Heart left ventricle (tissue), 16 donors: ENCODE data around the gene KNCN. TPM values are rescaled to one million over a fixed set of nuclear protein-coding genes. Genes with fewer than 3 reads are reported as not detected.
A peak's percentile ranks its signal among the peaks of the same experiment; 100 is the strongest.

Experiments
- ATAC-seq, 4 donors: fragments of 200-7000 bp; cut with Tn5 transposase; one replicate each; pipeline ENCODE4 v1.9.1; 2020 to 2022; ENCODE audit warnings: moderate library complexity in 4 of 4, mild to moderate bottlenecking in 3 of 4, moderate number of reproducible peaks in 1 of 4
- DNase-seq, 5 donors: peaks; one replicate each; pipeline ENCODE4 v3.0.0-alpha.2; 2020
- H3K27ac ChIP-seq, 12 donors: fragments of 200-600 bp; sonication (generic) in 4 of 12; one replicate each; pipeline versions ENCODE4 v1.5.0 to v1.8.0; 2016 to 2022; ENCODE audit warnings: mild to moderate bottlenecking in 2 of 12
- H3K27me3 ChIP-seq, 9 donors: fragments of 200-600 bp; sonication (generic) in 2 of 9; one replicate each; pipeline versions ENCODE4 v1.5.1 to v1.8.0; 2016 to 2022; ENCODE audit warnings: mild to moderate bottlenecking in 3 of 9
- H3K36me3 ChIP-seq, 9 donors: fragments of 200-600 bp; sonication (generic) in 2 of 9; one replicate each; pipeline versions ENCODE4 v1.5.0 to v1.8.0; 2018 to 2022; ENCODE audit warnings: mild to moderate bottlenecking in 2 of 9
- H3K4me1 ChIP-seq, 12 donors: fragments of 200-600 bp; sonication (generic) in 4 of 12; one replicate each; pipeline versions ENCODE4 v1.5.0 to v1.8.0; 2016 to 2022; ENCODE audit warnings: mild to moderate bottlenecking in 3 of 12
- H3K4me3 ChIP-seq, 12 donors: fragments of 200-600 bp; sonication (generic) in 4 of 12; one replicate each; pipeline versions ENCODE4 v1.5.0 to v1.8.0; 2017 to 2022; ENCODE audit warnings: mild to moderate bottlenecking in 9 of 12, moderate library complexity in 4 of 12
- H3K9me3 ChIP-seq, 12 donors: fragments of 200-600 bp; sonication (generic) in 4 of 12; one replicate each; pipeline versions ENCODE4 v1.5.0 to v1.8.0; 2016 to 2022; ENCODE audit warnings: mild to moderate bottlenecking in 1 of 12
- POLR2A ChIP-seq, 2 donors: fragments of 450-650 bp; IDR thresholded peaks; one replicate each; pipeline ENCODE4 v1.6.1; 2017; ENCODE audit warnings: antibody characterized with exemption in 2 of 2, mild to moderate bottlenecking in 2 of 2, moderate library complexity in 2 of 2
- WGBS, 4 donors: extraction: QIAGEN DNeasy Blood & Tissue Kit in 2 of 4; methylation state at CpG; one replicate each; pipeline versions ENCODE4 v1.1.5 to v1.1.7; 2013 to 2018; 5-methylcytosine and 5-hydroxymethylcytosine counted together
- intact Hi-C, 10 donors: fragments of 100-400 bp; cut with DNase I; formaldehyde crosslinking; loops; one replicate each; pipeline versions ENCODE4 v1.11.1 to v1.14.2; 2022
- polyA plus RNA-seq, 2 donors: library from polyadenylated mRNA; stranded (reverse); fragments of 200-250 nt; gene quantifications; one replicate each; pipeline ENCODE4 v1.2.3, GENCODE V29; 2013
- total RNA-seq, 9 donors: library from RNA; depleted of rRNA in 2 of 9; stranded (reverse); fragments of >200 nt in 2 of 9; fragmentation: NEBNext Ultra II Directional in 3 of 9; extraction: Animal tissue kit (Norgen Biotek cat#: 25700) in 3 of 9; gene quantifications; one replicate each; pipeline versions ENCODE4 v1.1.0 to v1.2.4, GENCODE V29; 2016 to 2023
- TF ChIP-seq, protein P1 (sequence below), 12 donors: fragments of 200-600 bp; sonication (generic) in 4 of 12; IDR thresholded peaks; one replicate each; pipeline versions ENCODE4 v1.5.0 to v1.8.0; 2018 to 2022; ENCODE audit warnings: antibody characterized with exemption in 12 of 12, mild to moderate bottlenecking in 5 of 12
- donor health status: ischemic (EF 13 %, LVEDD 7.1; RV severe dilation, severe dysfunction).
- donor health status: healthy with polysubstance abuse.
- donor health status: DM: no; HTN: yes; CAD: no.
- donor health status: DM: no; HTN: no; CAD: no.
- donor health status: ischemic (EF 25% LVEDD 6.9; RV normal size, moderate dysfunction).
- donor health status: ischemic (EF 25% LVEDD 5.7; RV mildly dilated, moderate dysfunction).
- donor health status: healthy.
- donor health status: DM: yes; HTN: yes; CAD: no.
- donor health status: ischemic (EF 35%, LVEDD 5.7; RV mildly dilated, moderate dysfunction).
- donor health status: nonischemic (EF 11% LVEDD 7.7; RV severe dilation, severe dysfunction).
- donor health status: DM: yes; HTN: yes; CAD: no.
- donor health status: PGD.
- donor health status: ischemic (EF 29% LVEDD 5.4; RV normal size, mild dysfunction).
- donor health status: nonischemic (EF 23%, LVEDD 6.1; RV moderate dilation, normal function).

Gene KNCN
- total and polyA plus RNA-seq, 11 donors, result not detected

DNA sequence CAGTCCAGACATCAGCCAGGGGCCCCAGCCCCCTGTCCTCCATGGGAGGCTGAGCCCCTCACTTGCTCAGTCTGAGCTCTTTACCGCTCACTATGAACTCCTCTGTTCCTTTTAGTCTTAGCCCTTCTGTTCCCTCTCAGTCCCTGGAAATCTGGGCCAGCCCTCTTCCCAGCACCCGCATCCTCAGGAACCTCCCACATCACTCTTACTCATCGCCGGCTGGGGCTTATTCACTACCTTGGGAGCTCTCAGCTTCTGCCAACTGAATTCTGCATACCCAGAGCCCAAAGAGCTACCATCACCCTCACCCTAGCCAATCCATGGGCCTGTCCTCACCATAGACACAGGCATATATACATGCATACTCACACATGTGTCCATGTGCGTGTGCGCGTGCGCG lies 11.5 kb downstream of the KNCN start:
- no peaks in the 10 kb centered on the region for H3K36me3 ChIP-seq
- intact Hi-C loops, result no loop called here
- TF ChIP-seq POLR2A (IDR thresholded peaks at IDR 0.05), result no peak
- TF ChIP-seq, protein P1, sequence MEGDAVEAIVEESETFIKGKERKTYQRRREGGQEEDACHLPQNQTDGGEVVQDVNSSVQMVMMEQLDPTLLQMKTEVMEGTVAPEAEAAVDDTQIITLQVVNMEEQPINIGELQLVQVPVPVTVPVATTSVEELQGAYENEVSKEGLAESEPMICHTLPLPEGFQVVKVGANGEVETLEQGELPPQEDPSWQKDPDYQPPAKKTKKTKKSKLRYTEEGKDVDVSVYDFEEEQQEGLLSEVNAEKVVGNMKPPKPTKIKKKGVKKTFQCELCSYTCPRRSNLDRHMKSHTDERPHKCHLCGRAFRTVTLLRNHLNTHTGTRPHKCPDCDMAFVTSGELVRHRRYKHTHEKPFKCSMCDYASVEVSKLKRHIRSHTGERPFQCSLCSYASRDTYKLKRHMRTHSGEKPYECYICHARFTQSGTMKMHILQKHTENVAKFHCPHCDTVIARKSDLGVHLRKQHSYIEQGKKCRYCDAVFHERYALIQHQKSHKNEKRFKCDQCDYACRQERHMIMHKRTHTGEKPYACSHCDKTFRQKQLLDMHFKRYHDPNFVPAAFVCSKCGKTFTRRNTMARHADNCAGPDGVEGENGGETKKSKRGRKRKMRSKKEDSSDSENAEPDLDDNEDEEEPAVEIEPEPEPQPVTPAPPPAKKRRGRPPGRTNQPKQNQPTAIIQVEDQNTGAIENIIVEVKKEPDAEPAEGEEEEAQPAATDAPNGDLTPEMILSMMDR (IDR thresholded peaks at IDR 0.05), result no peak
- 71 to 79% (median 74%) methylated on average over 9 of the region's 9 CpGs for WGBS, 4 donors
- no peak for ATAC-seq
- H3K4me3 ChIP-seq, result no peak overlapping the region
- H3K27me3 ChIP-seq, result peaks cover 5 to 44% (median 20%) of the 10 kb centered on the region in 9 donors
- H3K4me1 ChIP-seq, result peaks cover 0 to 8% (median 0%) of the 10 kb centered on the region in 12 donors
- DNase-seq, result peak in 1 of 5 donors; percentile 24
- H3K27ac ChIP-seq, result no peak overlapping the region
- H3K9me3 ChIP-seq, result no peaks in the 10 kb centered on the region

DNA sequence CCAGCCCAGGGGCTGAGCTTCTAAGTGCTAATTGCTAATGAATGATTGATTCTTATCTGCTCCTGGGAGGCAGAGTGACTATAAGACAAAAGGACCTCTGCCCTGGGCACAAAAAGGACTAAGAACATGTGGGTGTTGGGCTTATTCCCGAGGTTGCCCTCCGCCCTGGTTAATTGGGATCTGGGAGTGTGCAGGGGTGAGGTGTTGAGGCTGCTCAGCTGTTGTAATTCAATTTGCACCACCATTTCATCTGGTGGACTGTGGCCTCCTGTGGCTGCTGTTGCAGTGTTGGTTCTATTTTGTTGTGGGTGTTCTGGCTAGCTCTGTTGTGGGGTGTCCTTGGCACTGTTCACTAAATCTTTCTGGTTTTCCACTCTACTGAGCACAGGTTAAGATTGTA lies 13.3 kb downstream of the KNCN start:
- WGBS, 4 donors, result 58 to 86% (median 68%) methylated on average over 2 of the region's 2 CpGs

DNA sequence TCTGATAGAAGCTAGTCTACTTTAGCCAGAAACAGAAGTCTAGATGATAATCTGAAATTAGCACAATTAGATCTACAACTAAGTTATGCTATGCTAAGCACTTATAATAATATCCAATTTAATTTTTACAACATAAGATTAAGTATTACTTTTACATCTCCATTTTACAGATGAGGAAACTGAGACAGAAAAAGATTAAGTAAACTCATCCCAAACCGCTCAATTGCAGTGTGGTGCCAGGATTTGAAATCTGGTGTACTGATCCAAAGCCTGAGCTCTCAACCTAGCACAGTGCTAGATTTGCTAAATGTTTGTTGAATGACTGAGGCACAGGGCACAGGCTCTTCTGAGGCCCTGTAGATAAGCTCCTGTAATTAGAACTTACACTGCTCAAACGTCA lies 13.8 kb downstream of the KNCN start:
- no peak overlapping the region for H3K4me3 ChIP-seq
- intact Hi-C loops, result no loop called here
- no peaks in the 10 kb centered on the region for H3K36me3 ChIP-seq
- ATAC-seq, result no peak
- WGBS, 4 donors, result 57 to 78% (median 72%) methylated on average over 2 of the region's 2 CpGs
- peaks cover 0 to 23% (median 1%) of the 10 kb centered on the region in 9 donors for H3K27me3 ChIP-seq
- TF ChIP-seq, protein P1 (IDR thresholded peaks at IDR 0.05), result no peak
- no peak for TF ChIP-seq POLR2A (IDR thresholded peaks at IDR 0.05)
- H3K4me1 ChIP-seq, result peaks cover 0 to 9% (median 1%) of the 10 kb centered on the region in 12 donors
- no peak overlapping the region for H3K27ac ChIP-seq
- no peaks in the 10 kb centered on the region for H3K9me3 ChIP-seq
- DNase-seq, result no peak

More for the DNA sequence above, 13.3 kb downstream of the KNCN start:
- intact Hi-C loops, result no loop called here
- DNase-seq (no peak), ATAC-seq (no peak)
- H3K27ac ChIP-seq, result no peak overlapping the region
- no peak for TF ChIP-seq POLR2A (IDR thresholded peaks at IDR 0.05)
- TF ChIP-seq, protein P1 (IDR thresholded peaks at IDR 0.05), result no peak
- no peaks in the 10 kb centered on the region for H3K36me3 ChIP-seq
- no peaks in the 10 kb centered on the region for H3K9me3 ChIP-seq
- H3K4me3 ChIP-seq, result no peak overlapping the region
- peaks cover 0 to 28% (median 5%) of the 10 kb centered on the region in 9 donors for H3K27me3 ChIP-seq
- H3K4me1 ChIP-seq, result peaks cover 0 to 6% (median 0%) of the 10 kb centered on the region in 12 donors

DNA sequence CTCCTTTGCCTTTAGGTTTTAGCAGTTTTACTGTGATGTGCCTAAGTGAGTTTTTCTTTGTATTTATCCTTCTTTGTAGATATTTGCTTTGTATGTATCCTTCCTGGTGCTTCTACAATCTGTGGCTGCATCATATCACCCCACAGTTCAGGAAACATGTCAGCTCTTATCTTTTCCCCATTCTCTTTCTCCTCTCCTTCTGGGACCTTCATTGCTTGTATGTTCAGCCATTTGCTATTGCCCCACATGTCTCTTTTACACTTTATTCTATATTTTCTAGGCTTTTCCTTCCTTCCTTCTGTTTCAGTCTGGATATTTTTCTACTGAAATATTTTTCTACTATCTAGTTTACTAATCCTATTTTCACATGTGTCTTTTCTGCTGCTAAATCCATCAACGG lies 14.9 kb downstream of the KNCN start:
- intact Hi-C loops, result no loop called here
- H3K4me1 ChIP-seq, result peaks cover 0 to 11% (median 2%) of the 10 kb centered on the region in 12 donors

More for the DNA sequence above, 14.9 kb downstream of the KNCN start:
- WGBS, 4 donors, result 93 to 99% (median 97%) methylated on average over 1 of the region's 1 CpG
- Histone ChIP-seq H3K4me3 (no peak overlapping the region), H3K9me3 (no peaks in the 10 kb centered on the region), H3K36me3 (no peaks in the 10 kb centered on the region), H3K27me3 (peaks cover 0 to 29% (median 0%) of the 10 kb centered on the region in 9 donors), H3K27ac (no peak overlapping the region)
- no peak for ATAC-seq
- TF ChIP-seq POLR2A (IDR thresholded peaks at IDR 0.05), result no peak
- TF ChIP-seq, protein P1 (IDR thresholded peaks at IDR 0.05), result no peak
- no peak for DNase-seq
